Fibroblast of skin of right quadriceps (primary cell): Measurements from ENCODE around the gene FSD1.
"Not testable (repeated sequence)": the region's sequence is repeated elsewhere in the genome, so short reads cannot be mapped to it uniquely, and the experiment has no call there.

Experiments
- DNase-seq: peaks from one replicate; pipeline ENCODE4 v3.0.0-alpha.2; 2013

The FSD1 gene

DNA sequence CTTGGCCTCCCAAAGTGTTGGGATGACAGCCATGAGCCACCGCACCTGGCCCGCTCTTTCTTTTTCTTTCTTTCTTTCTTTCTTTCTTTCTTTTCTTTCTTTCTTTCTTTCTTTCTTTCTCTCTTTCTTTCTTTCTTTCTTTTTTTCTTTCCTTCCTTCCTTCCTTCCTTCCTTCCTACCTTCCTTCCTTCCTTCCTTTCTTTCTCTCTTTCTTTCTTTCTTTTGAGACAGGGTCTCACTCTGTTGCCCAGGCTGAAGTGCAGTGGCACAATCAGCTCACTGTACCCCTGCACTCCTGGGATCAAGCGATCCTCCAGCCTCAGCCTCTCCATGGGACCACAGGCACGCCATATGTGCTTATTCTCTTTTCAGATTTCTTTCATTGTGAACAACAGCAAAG is 18.3 kb upstream of the FSD1 start:
- DNase-seq = not testable (repeated sequence)

DNA sequence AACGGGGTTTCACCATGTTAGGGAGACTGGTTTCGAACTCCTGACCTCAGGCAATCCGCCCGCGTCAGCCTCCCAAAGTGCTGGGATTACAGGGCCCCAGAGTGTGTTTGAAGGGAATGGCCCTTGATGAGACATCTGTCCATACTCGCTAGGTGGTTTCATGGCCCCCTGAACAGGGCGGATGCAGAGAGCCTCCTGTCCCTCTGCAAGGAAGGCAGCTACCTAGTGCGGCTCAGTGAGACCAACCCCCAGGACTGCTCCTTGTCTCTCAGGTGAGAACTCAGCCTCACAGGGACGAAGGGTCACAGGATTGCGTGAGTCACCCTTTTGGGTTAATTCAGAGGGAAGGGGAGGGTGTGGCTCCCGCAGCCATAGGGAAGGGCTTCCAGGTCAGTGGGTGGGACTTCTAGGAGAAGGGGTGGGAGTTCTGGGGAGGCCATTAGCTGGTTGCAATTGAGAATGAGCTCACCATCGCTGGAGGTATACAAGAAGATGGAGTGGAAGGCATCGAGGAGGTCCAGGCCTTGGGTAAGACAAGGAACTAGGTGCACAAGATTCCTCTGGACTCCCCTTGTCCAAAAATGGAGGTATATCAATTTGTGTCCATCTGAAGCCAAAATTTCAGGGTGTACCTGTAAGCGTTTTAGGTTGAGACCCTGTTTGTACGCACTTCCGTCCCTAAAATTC is 16.2 kb upstream of the FSD1 start:
- no peak for DNase-seq

GRCh38 chr19:4291184-4291732 is 13.1 kb upstream of the FSD1 start:
- DNase-seq = no peak

- no peak for DNase-seq
These were observed 11.9 kb upstream of the FSD1 start for GRCh38 chr19:4292515-4292914.

DNA sequence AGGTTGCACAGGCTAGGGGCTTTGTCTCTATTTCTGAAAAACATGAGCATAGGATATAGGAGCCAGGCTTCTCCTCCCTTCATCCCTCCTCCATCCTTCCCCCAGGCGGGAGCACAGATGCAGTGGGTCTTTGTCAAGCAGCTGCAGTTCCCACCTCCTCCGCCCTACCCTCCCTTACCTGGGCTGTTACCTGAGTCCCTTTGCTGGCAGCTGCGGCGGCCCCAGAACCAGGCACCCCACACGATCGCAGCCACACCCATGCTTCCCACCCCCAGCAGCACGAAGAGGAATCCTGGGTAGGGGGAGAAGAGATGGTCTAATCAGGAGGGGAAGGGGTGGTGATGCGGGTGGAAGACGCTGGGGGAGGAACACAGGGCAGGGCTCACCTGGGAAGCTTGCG is 10.0 kb upstream of the FSD1 start:
- no peak for DNase-seq

GRCh38 chr19:4295972-4296771 is 8.2 kb upstream of the FSD1 start:
- no peak for DNase-seq

GRCh38 chr19:4297901-4298809 is 6.2 kb upstream of the FSD1 start:
- no peak for DNase-seq

DNA sequence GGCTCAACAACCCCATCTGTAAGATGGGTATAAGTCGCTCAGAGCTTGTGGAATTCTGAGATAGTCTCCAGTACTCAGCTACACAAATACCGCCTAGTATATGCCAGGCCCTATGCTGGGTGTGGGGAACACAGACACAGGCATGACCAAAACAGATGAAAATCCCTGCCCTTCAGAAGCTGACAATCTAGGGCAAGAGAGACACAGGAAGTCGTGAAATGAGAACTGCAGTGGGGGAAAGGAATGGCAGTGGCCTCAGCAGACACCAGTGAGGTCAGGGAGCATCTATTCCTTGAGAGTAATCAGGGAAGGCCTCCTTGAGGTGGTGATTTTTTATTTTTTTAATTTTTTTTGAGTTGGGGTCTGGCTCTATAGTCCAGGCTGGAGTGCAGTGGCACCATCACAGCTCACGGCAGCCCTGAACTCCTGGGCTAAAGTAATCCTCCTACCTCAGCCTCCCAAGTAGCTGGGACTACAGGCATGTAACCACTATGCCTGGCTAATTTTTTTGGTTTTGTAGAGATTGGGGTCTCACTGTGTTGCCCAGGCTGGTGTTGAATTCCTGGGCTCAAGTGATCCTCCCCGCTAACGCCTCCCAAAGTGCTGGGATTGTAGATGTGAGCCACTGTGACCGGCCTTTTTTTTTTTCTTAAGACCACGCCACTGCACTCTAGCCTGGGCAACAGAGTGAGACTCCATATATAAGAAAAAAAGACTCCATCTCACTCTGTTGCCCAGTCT is 5.4 kb upstream of the FSD1 start:
- no peak for DNase-seq

GRCh38 chr19:4300589-4300988 is 3.8 kb upstream of the FSD1 start:
- no peak for DNase-seq

DNA sequence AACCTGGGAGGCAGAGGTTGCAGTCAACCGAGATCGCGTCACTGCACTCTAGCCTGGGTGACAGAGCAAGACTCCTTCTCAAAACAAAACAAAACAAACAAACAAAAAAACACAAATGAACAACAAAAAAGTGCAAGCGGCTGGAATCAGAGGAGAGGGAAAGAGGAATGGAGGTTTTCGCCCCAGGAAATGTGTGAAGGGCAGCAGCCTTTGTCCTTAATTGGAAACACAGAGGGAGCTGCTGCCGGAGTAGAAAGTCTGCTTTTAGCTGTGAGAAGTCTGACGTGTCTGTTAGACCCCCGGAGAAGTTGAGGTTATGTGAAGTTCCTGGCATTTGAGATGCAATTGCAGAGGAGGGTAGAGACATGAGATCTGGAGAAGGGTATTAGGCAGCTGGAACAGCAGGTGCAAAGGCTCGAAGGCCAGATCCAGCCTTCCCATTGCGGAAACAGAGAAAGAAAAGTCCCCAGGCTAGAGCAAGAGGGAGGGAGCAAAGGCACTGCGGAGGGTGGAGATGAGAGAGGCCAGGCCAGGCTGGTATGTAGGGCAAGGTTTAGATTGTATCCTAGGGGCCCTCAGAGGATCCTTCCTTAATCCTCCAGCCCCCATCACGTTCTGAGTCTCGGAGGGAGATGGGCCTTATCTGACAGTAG is 2.7 kb upstream of the FSD1 start:
- no peak for DNase-seq

DNA sequence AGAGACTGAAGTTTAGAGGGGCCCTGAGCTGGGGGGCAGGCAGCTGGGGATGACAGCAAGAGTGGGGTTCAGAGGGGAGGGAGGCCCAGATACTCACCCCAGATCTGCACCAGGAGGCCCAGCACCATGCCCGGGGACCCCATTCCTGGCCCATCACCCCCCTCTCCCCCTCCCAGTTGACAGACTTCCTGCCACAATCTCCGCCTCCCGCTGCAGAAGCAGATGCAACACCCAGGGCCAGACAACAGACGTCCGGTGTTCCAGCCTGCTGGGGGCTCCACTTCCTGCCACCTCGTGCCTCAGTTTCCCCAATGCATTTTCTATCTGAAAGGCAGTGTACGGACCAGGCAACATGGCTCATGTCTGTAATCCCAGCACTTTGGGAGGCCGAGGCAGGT is 2.2 kb upstream of the FSD1 start, which contains the start of gene TMIGD2:
Gene TMIGD2, minus strand, starts transcription at position 147 of the 398 bp plus-strand sequence. Its CDS starts 4 bp downstream, at position 143.
- no peak for DNase-seq

DNA sequence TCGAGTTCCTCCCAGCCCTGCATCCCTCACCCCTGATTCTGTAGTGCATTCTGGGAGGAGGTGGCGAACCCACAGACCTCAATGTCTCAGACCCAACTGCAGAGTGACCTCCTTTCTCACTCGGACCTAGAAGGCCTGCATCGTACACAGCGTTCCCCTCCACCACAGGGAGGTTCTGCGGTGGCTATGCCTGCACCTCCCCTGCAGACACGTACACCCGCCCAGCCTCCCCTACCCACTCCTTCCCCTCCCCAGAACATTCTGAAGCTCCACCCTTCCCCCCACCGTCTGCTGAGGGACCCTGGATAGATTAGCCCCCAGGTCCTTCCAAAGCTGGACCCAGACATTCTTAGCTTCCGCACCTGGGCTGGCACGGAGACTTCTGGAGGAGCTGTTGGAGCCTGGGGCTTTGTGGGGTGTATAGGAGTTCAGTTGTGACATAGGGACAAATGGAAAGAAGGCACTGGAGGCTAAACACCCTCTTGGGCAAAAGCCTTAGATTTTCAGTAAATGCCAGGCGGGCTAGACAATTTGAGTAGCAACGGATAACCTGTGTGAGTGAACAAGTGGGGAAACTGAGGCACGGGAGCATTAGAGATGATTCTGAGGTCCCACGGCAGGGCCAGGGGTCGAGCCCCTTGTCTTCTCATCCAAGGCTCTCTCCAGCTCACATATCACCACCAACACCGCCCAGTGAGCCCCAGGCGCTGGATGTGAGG is 420 bp upstream of the FSD1 start:
- DNase-seq = no peak

DNA sequence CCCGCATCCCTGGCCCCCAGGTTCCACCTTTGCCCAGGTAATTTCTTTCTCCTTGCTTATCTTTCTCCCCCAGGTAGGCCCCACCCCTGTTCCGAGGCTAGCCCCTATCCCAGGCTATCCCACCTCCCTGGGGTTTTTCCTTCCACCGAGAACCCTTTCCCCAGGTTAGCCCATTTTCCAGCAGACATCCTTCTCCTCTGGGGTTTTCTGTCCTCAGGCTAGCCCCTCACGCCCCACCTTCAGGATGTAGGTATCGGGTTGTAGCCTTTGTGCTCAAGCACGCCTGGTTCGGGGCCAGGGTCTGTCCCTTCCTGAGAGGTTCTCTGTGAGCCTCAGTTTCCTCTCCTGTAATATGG is 837 bp downstream of the FSD1 start:
- no peak for DNase-seq

- no peak for DNase-seq
These were observed 1.3 kb downstream of the FSD1 start for GRCh38 chr19:4305659-4306058.

GRCh38 chr19:4310247-4311121 is 6.1 kb downstream of the FSD1 start:
- DNase-seq = no peak

DNA sequence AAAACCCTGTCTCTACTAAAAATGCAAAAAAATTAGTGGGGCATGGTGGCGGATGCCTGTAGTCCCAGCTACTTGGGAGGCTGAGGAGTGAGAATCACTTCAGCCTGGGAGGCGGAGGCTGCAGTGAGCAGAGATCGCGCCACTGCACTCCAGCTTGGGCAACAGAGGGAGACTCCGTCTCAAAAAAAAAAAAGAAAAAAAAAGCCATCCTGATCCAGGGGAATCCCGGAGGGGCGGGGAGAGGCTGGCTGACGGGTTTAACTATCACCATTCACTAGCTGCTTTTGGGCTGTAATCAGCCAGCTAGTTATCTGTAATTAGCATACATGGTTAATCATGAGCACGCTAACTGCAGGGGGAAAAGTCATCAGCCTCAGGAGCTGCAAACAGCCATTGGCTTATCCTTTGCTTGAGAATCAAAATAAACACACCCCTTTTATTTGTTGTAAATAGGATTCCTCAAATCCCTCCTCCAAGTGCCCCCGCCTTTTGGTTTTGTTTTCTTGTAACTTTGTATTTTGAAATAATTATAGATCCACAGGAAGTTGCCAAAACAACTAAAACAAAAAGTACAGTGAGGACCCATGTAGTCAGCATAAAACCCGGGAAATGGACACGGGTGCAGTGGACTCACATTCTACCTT is 9.6 kb downstream of the FSD1 start:
- DNase-seq = no peak

DNA sequence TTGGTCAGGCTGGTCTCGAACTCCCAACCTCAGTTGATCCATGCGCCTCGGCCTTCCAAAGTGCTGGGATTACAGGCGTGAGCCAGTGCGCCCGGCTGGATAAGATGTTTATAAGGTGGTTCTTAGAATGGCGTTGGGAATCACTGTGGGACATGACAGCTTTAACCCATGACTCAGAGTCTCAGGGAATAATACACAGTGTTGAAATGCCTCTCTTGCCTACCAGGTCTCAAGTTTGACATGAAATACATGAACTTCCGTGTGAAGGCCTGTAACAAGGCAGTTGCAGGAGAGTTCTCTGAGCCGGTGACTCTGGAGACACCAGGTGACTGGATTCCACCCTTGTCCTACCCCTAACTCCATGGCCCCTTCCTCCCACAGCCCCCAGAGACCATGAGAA is 12.6 kb downstream of the FSD1 start:
- DNase-seq = no peak

DNA sequence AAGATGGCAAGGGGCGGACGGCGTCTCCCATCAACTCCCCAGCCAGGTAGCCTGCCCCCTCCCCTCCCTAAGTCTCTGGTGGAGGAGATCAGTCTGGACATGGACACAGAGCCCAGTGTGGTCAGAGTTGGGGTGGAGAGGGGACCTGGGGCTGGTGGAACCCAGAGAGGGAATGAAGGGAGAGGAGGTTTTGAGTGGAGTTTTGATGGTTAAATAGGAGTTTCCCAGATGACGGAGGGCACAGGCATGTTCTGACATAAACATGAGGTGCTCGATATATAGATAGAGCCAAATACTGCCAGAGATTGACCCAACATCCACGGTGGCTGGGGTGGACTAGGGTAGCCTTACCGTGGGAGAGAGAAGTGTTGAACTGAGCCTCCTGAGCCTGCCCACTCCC is 14.1 kb downstream of the FSD1 start:
- no peak for DNase-seq

DNA sequence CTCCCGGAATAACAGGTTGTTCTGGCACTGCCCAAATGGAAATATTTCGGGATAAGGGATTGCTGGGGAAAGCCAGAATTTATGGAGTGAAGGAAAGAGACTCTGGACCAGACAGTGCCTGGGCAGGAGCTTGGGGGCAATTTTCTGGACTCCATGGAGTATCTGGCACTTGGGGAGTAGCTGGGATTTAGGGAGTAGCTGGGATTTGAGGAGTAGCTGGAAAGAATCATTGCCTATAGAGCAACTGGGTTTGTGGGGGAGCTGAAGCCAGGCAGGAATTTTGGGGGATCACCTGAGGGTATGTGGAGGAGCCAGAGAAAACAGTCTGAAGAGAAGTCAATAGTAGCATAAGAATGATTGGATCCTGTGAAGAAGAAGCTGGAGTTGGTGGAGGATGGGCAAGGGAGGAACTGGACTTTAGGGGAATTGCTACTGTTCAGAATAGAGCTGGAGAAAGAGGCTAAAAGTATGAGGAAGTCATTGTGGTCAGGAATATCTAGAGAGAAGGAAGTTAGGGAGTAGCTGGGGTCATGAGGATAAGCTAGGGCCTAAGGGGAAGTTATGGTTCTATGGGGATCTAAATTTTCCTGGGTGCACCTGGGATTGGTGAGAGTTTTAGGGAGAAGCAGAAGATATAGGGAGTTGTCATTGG is 14.8 kb downstream of the FSD1 start:
- no peak for DNase-seq
